ENCODE results near the gene C12orf75.

C12orf75 gene

DNA sequence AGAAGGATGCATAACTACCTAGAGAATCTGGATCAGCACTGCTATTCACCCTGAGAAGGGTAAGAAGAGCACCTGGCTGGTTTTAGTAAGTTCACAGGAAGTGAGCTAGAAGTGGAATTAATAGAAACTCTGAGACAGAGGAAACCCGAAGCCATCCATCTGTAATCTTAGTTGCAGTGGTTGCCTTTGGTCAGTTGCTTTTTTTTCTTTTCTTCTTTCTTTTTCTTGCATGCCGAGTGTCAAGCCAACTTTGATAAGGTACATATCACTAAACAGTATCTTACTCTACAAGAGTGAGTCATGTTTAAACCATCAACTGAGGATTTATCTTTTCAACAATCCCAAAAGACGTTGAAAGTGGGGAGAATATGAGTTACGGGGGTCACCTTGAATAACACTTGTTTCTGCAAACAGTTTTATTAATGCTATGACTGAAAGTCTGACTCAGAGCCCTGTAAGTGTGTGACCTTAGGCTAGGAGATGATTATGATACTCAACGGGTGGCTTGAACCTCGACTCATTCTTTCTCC is 26.7 kb downstream of the C12orf75 start:
- POLR2A ChIA-PET = interaction anchor here (0.6 kb wide), 1 partner anchor 15 kb away, joined by 3 read pairs; no protein-coding TSS in a partner anchor
- Histone ChIP-seq H3K4me3 (ENCODE audit: low read depth, low read length) (no peak overlapping the region), H3K4me1 (ENCODE audit: control insufficient read depth, insufficient read depth, low read length) (peaks cover 8% of the 10 kb centered on the region), H3K27ac (ENCODE audit: extremely low read depth, low read depth, low read length) (no peak overlapping the region), H3K9me3 (ENCODE audit: control insufficient read depth, insufficient read depth, low read depth, low read length) (no peaks in the 10 kb centered on the region), H3K36me3 (ENCODE audit: control insufficient read depth in 2 of 2, insufficient read depth in 1 of 2, low read length in 2 of 2) (peaks cover 0 to 3% of the 10 kb centered on the region in 2 experiments; a peak in 2 of 3 replicates)
- TF ChIP-seq, protein P1, sequence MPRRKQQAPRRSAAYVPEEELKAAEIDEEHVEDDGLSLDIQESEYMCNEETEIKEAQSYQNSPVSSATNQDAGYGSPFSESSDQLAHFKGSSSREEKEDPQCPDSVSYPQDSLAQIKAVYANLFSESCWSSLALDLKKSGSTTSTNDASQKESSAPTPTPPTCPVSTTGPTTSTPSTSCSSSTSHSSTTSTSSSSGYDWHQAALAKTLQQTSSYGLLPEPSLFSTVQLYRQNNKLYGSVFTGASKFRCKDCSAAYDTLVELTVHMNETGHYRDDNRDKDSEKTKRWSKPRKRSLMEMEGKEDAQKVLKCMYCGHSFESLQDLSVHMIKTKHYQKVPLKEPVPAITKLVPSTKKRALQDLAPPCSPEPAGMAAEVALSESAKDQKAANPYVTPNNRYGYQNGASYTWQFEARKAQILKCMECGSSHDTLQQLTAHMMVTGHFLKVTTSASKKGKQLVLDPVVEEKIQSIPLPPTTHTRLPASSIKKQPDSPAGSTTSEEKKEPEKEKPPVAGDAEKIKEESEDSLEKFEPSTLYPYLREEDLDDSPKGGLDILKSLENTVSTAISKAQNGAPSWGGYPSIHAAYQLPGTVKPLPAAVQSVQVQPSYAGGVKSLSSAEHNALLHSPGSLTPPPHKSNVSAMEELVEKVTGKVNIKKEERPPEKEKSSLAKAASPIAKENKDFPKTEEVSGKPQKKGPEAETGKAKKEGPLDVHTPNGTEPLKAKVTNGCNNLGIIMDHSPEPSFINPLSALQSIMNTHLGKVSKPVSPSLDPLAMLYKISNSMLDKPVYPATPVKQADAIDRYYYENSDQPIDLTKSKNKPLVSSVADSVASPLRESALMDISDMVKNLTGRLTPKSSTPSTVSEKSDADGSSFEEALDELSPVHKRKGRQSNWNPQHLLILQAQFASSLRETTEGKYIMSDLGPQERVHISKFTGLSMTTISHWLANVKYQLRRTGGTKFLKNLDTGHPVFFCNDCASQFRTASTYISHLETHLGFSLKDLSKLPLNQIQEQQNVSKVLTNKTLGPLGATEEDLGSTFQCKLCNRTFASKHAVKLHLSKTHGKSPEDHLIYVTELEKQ (tag by site-specific recombination; IDR thresholded peaks at IDR 0.05; ENCODE audit: borderline replicate concordance) = no peak
- TF ChIP-seq ZNF560 (tag by site-specific recombination; IDR thresholded peaks at IDR 0.05; ENCODE audit: borderline replicate concordance) (no peak), ZNF280C (tag by site-specific recombination; IDR thresholded peaks at IDR 0.05) (no peak), KLF9 (tag by site-specific recombination; IDR thresholded peaks at IDR 0.05; ENCODE audit: low read depth) (no peak), ZNF16 (tag by site-specific recombination; IDR thresholded peaks at IDR 0.05; ENCODE audit: low read depth) (no peak), ZNF404 (tag by site-specific recombination; IDR thresholded peaks at IDR 0.05) (no peak), ZFP37 (tag by site-specific recombination; IDR thresholded peaks at IDR 0.05) (no peak), ZNF416 (tag by site-specific recombination; IDR thresholded peaks at IDR 0.05) (no peak), ZNF280D (tag by site-specific recombination; IDR thresholded peaks at IDR 0.05) (no peak), ZNF114 (tag by site-specific recombination; IDR thresholded peaks at IDR 0.05) (no peak)
- TF ChIP-seq, protein P2, sequence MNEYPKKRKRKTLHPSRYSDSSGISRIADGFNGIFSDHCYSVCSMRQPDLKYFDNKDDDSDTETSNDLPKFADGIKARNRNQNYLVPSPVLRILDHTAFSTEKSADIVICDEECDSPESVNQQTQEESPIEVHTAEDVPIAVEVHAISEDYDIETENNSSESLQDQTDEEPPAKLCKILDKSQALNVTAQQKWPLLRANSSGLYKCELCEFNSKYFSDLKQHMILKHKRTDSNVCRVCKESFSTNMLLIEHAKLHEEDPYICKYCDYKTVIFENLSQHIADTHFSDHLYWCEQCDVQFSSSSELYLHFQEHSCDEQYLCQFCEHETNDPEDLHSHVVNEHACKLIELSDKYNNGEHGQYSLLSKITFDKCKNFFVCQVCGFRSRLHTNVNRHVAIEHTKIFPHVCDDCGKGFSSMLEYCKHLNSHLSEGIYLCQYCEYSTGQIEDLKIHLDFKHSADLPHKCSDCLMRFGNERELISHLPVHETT (tag by site-specific recombination; IDR thresholded peaks at IDR 0.05) = no peak
- TF ChIP-seq, protein P3, sequence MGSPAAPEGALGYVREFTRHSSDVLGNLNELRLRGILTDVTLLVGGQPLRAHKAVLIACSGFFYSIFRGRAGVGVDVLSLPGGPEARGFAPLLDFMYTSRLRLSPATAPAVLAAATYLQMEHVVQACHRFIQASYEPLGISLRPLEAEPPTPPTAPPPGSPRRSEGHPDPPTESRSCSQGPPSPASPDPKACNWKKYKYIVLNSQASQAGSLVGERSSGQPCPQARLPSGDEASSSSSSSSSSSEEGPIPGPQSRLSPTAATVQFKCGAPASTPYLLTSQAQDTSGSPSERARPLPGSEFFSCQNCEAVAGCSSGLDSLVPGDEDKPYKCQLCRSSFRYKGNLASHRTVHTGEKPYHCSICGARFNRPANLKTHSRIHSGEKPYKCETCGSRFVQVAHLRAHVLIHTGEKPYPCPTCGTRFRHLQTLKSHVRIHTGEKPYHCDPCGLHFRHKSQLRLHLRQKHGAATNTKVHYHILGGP (tag by site-specific recombination; IDR thresholded peaks at IDR 0.05) = no peak
- TF ChIP-seq, protein P4, sequence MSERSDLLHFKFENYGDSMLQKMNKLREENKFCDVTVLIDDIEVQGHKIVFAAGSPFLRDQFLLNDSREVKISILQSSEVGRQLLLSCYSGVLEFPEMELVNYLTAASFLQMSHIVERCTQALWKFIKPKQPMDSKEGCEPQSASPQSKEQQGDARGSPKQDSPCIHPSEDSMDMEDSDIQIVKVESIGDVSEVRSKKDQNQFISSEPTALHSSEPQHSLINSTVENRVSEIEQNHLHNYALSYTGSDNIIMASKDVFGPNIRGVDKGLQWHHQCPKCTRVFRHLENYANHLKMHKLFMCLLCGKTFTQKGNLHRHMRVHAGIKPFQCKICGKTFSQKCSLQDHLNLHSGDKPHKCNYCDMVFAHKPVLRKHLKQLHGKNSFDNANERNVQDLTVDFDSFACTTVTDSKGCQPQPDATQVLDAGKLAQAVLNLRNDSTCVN (tag by site-specific recombination; optimal IDR thresholded peaks at IDR 0.05) = no peak
- TF ChIP-seq, protein P5, sequence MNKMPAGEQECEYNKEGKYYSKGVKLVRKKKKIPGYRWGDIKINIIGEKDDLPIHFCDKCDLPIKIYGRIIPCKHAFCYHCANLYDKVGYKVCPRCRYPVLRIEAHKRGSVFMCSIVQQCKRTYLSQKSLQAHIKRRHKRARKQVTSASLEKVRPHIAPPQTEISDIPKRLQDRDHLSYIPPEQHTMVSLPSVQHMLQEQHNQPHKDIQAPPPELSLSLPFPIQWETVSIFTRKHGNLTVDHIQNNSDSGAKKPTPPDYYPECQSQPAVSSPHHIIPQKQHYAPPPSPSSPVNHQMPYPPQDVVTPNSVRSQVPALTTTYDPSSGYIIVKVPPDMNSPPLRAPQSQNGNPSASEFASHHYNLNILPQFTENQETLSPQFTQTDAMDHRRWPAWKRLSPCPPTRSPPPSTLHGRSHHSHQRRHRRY (tag by site-specific recombination; IDR thresholded peaks at IDR 0.05) = no peak
- TF ChIP-seq, protein P6, sequence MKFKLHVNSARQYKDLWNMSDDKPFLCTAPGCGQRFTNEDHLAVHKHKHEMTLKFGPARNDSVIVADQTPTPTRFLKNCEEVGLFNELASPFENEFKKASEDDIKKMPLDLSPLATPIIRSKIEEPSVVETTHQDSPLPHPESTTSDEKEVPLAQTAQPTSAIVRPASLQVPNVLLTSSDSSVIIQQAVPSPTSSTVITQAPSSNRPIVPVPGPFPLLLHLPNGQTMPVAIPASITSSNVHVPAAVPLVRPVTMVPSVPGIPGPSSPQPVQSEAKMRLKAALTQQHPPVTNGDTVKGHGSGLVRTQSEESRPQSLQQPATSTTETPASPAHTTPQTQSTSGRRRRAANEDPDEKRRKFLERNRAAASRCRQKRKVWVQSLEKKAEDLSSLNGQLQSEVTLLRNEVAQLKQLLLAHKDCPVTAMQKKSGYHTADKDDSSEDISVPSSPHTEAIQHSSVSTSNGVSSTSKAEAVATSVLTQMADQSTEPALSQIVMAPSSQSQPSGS (tag by site-specific recombination; IDR thresholded peaks at IDR 0.05; ENCODE audit: low read depth) = no peak
- CTCF ChIA-PET = interaction anchor here (0.6 to 0.9 kb wide), 3 partner anchors 28 to 63 kb away, joined by 3 to 7 read pairs (median 3); no protein-coding TSS in a partner anchor
